ENCODE results near the gene PTPRN2. TPM values are rescaled to one million over a fixed set of nuclear protein-coding genes. Genes with fewer than 3 reads are reported as not detected.

Gene PTPRN2
- total and polyA plus RNA-seq, 2 of the 8 experiments (the other 6 are each of a cell fraction or from before 2014, with no cell fraction given): 2.6 to 4.5 TPM

DNA sequence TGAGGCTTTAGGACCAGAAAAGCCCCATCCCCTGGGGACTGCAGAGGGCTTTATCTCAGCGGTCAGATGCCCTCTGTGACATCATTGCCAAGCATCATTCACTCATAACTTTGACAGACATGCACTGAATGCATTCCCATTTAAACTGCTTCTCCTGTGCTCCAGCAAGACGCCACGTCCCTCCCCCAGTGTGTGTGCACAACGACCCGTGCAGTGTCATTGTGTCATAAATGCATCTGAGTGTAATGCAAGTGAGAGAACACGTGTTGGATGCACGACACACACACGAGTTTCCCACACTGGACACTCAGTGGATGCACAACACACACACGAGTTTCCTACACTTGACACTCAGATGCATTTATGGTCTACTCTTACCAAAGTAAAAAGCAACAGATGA lies 337.9 kb downstream of the PTPRN2 start:
- no peak for FAIRE-seq
- CTCF ChIA-PET (ENCODE audit: partially characterized antibody): no interaction called here
- Histone ChIP-seq H3K9me3 (ENCODE audit: insufficient read depth in 2 of 2, low read depth in 1 of 2, low read length in 1 of 2) (peaks cover 26 to 59% of the 10 kb centered on the region in 2 experiments), H2BK5ac (ENCODE audit: low read depth, low read length) (no peak overlapping the region), H3K14ac (ENCODE audit: insufficient read length) (no peak overlapping the region), H3K79me1 (ENCODE audit: low read depth, low read length) (peaks cover 2% of the 10 kb centered on the region; the same call in 1 of the 2 replicates), H3K36me3 (ENCODE audit: control insufficient read depth in 2 of 4, insufficient read depth in 4 of 4, low read length in 3 of 4) (no peaks in the 10 kb centered on the region; a peak in 1 of 8 replicates), H3K4ac (replicated peaks; ENCODE audit: insufficient read length, low read depth, low read length) (no peak overlapping the region), H3K56ac (replicated peaks; ENCODE audit: insufficient read length, low read depth, low read length) (no peak overlapping the region), H4K5ac (ENCODE audit: insufficient read length, low read depth, low read length) (no peak overlapping the region), H3K18ac (ENCODE audit: extremely low read depth, low read length) (no peak overlapping the region), H2BK120ac (replicated peaks; ENCODE audit: low read depth, low read length) (no peak overlapping the region), H2AK5ac (ENCODE audit: low read depth, low read length) (no peak overlapping the region), H3K9ac (replicated peaks in 1 of 4; ENCODE audit: extremely low read depth in 1 of 4, low read depth in 3 of 4, low read length in 3 of 4) (no peak overlapping the region), H3K4me3 (ENCODE audit: extremely low read depth in 1 of 4, insufficient read depth in 2 of 4, low read depth in 3 of 4, low read length in 4 of 4) (no peak overlapping the region), H4K8ac (ENCODE audit: extremely low read depth, insufficient read depth, low read length) (no peak overlapping the region), H2BK20ac (ENCODE audit: low read length) (no peak overlapping the region), H3K23me2 (ENCODE audit: low read depth, low read length) (peaks cover 6% of the 10 kb centered on the region), H4K20me1 (replicated peaks in 1 of 2; ENCODE audit: control insufficient read depth in 1 of 2, insufficient read depth in 2 of 2, low read length in 2 of 2) (peaks cover 0 to 6% of the 10 kb centered on the region in 2 experiments), H2BK15ac (ENCODE audit: low read length) (no peak overlapping the region), H3K23ac (ENCODE audit: insufficient read length) (no peak overlapping the region), H3K4me1 (replicated peaks in 1 of 4; ENCODE audit: control insufficient read depth in 3 of 4, insufficient read depth in 4 of 4, low read length in 3 of 4) (no peaks in the 10 kb centered on the region; a peak in 1 of 7 replicates), H3K27ac (ENCODE audit: low read depth, low read length) (no peak overlapping the region), H3K79me2 (ENCODE audit: control insufficient read depth in 1 of 2, insufficient read depth in 2 of 2, low read length in 2 of 2) (no peaks in the 10 kb centered on the region), H3K4me2 (ENCODE audit: insufficient read depth in 1 of 2, low read depth in 2 of 2, low read length in 2 of 2) (no peak overlapping the region), H3K27me3 (replicated peaks in 1 of 4; ENCODE audit: control insufficient read depth in 3 of 4, extremely low read depth in 1 of 4, insufficient read depth in 3 of 4, low read length in 3 of 4) (no peaks in the 10 kb centered on the region), H2AFZ (ENCODE audit: low read length) (no peak overlapping the region), H2BK12ac (ENCODE audit: low read depth, low read length) (no peak overlapping the region), H4K91ac (replicated peaks; ENCODE audit: insufficient read length, low read length) (no peak overlapping the region)
- 84% methylated on average over 9 of the region's 9 CpGs; no CpG with 5 or more reads in 1 of the 2 experiments for WGBS, 2 experiments (ENCODE audit: extremely low coverage in 1 of 2, insufficient coverage in 1 of 2, insufficient read length in 1 of 2, insufficient replicate concordance in 2 of 2, low coverage in 1 of 2, low lambda C conversion rate in 2 of 2, missing lambda C conversion rate in 1 of 2)
- DNase-seq (ENCODE audit: low read depth in 1 of 2, low spot score in 2 of 2): no peak
- POLR2A ChIA-PET (ENCODE audit: partially characterized antibody): no interaction called here
- no peak for TF ChIP-seq TAF1 (IDR thresholded peaks at IDR 0.05; ENCODE audit: low read depth, low read length)

Data from H1 (cell line).